C1 segment of cervical spinal cord (tissue), 14 donors: ENCODE measurements around the gene AMPD2.

ENCODE experiments used
- DNase-seq, 14 donors: peaks; one replicate each; lab custom pipeline; 2025; lab: John Stamatoyannopoulos, UW

Gene AMPD2

DNA sequence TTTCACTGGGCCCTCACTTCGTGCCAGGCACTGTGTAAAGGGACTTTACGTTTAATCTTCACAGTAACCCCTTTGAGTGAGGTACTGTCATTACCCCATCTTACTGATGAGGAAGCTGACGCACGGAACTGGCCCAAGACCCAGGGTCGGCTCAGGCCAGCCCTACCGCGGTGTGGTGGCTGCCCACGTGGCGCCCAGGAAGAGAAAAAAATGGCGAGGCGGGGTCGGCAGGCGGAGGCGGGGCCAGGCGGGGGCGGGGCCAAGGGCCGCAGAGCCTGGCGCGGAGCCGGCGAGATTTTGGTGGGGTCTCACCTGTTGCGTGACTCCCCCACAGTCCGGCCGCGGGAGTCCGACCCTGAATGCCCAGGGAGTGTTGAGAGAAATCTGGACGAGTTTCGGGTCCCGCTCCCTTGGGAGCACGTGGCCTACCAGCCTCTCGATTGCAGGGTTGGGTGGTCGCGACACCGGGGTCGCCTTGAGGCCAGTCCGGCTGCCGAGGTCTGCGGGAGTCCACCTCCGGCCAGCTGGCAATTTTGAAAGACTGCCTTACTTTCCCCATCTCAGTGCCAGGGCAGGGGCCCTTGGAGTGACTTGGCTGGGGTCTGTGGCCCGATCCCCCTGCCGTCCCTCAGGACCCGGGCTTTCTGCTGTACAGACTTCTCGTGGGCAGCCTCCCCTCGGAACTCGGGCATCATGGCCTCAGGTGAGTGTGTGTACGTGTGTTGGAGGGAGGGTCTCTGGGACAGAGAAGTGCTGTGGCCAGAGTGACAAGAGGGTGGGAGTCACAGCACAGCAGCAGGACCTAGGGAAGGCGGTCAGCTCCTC is at the start of gene AMPD2, which contains the start of gene GNAT2:
Gene AMPD2, plus strand, starts transcription at position 262 of the 825 bp plus-strand sequence. CDS start 1,339 bp downstream, outside the sequence.
Gene GNAT2, minus strand, starts transcription at position 41 of the 825 bp plus-strand sequence. CDS start 6,746 bp downstream, outside the sequence.
- DNase-seq = peak in 8 of 14 donors; percentile 15 to 69 (median 44)

DNA sequence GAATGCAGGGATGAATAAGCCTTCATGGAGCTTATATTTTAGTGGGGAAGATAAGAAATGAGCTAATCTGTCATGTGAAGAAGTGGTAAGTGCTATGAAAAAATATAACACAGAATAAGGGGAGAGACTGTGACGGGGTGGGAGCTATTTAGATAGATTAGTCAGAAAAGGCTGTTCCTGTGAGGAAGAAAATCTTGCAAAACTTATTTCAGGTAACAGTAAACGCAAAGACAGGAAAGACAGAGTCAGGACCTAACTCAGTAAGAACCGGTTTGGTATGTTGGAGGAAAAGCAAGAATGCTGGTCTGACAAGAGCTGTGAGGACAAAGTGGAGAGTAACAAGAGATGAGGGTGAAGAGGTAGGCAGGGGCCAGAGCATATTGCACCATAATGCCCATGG is 49.2 kb upstream of the AMPD2 start:
- no peak for DNase-seq

DNA sequence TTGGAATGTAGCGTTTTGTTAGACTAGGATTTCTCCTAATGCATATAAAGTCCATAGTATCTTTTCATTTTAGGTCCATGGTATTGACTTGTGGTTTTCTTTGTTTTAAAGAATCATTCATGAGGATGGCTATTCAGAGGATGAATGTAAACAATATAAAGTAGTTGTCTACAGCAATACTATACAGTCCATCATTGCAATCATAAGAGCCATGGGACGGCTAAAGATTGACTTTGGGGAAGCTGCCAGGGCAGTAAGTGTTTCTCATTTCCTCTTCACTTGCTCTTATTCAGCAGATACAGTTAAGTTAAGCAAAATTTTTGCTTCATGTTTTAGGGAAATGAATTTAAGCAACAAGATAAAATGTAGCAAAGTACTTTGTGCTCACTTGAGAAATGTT is 45.9 kb upstream of the AMPD2 start:
- no peak for DNase-seq

DNA sequence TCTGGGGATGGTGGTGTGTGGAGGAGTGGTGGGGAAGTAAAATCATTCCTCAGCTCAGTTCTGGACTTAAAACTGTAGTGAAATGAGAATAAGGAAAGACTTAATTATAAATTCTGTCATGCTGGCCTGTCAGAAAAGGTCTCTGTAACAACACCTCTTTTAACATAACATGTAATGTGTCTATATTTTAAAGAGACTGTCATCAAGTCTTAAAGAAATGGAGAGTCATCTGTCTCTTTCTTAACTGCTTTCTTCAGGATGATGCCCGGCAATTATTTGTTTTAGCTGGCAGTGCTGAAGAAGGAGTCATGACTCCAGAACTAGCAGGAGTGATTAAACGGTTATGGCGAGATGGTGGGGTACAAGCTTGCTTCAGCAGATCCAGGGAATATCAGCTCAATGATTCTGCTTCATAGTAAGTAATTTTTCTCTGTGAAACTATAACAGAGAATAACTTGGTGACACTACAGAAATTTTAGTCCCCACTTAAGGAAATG is 40.6 kb upstream of the AMPD2 start:
- DNase-seq = no peak

DNA sequence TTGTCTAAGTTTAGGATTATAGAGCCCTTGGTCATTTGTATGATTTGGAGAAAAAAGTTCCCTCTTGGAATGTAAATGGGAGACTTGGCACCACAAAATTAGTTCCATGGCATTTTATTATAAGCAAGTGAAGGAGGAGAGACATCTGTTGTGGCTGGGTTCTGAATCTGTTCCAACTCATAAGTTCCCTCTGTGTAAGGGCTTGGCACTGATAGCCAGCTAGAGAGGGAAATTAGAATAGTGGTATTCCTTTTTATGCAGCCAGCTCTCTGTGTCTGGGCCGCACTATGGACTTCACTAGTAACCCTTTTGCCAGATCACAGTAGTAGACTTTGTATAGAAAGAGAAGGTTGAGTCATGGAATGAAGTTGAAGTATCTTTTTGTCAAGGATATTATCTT is 40.1 kb upstream of the AMPD2 start:
- DNase-seq = peak in 1 of 14 donors; percentile 65

DNA sequence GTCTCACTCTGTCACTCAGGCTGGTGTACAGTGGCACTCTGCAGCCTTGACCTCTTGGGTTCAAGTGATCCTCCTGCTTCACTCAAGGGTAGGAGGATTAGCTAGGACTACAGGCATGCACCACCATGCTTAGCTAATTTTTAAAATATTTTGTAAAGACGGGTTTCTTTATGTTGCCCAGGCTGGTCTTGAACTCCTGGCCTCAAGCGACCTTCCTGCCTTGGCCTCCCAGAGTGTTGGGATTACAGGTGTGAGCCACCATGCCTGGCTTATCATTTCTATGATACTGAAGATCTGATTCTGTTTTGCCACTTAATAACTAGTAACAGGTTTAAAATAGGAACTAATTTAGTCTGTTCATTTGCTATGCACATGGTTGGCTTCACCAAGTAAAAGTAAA is 37.6 kb upstream of the AMPD2 start:
- DNase-seq = no peak

DNA sequence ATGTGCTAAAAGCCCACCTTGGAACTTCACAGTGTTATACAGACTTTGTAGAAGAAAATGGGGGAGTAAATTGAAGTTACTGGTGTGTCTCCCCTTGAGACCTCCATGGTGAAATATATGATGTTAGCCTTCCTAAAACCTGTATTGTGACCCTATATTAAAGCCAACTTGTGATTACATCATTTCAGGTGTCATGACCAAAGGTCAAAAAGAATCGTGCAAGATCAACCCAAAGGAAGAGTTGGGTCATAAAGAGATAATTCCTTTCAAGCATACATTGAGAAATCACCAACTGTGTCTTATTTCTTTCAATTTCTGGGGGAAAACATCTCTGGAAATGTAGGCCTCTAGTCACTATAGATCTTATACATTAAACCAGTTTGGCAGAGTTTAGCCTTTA is 34.9 kb upstream of the AMPD2 start:
- DNase-seq = no peak

DNA sequence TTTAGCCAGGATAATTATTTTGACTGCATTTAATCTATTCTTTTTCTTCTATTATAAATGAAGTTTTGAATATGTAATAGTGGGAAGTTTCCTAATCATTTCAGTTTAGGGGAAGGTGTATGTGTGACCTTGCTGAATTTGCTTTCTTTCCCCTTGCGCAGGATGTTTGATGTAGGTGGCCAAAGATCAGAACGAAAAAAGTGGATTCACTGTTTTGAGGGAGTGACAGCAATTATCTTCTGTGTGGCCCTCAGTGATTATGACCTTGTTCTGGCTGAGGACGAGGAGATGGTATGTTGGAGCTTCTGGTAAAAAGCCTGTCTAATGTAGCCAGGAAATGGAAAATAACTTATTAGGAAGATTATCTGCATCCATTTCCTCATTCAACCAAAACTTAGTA is 33.6 kb upstream of the AMPD2 start:
- no peak for DNase-seq

DNA sequence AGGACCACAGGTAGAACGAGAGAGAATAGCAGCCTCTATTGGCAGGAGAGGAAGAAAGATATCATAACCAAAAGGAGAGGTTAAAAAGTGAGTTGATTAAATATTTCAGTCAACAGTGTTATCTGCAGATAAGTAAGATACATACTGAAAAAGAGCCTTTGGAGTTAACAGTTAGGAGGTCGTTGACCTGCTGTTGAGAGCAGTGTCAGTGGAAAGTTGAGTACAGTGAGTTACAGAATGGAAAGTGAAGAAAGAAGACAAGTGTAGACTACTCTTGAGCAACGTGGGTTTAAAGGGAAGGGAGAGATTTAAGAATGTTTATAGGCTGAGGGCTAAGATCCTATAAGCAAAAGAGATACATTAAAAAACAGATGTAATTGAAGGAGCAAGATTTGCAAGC is 30.5 kb upstream of the AMPD2 start:
- DNase-seq = no peak

DNA sequence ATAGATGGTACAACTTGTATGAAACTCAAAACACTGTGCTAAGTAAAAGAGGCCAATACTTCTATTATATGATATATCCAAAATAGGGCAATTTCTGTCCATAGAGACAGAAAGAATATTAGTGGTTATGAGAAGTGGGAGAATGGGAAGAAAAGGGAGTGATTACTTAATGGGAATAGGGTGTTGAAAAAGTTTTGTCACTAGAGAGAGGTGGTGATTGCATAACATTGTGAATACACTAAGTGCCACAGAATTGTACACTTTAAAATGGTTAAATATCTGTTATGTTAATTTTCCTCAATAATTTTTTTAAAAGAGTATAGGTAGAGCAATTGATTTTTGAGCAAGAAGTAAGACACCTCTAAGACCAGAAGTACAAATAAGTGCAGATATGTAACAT is 30.0 kb upstream of the AMPD2 start:
- DNase-seq = no peak

DNA sequence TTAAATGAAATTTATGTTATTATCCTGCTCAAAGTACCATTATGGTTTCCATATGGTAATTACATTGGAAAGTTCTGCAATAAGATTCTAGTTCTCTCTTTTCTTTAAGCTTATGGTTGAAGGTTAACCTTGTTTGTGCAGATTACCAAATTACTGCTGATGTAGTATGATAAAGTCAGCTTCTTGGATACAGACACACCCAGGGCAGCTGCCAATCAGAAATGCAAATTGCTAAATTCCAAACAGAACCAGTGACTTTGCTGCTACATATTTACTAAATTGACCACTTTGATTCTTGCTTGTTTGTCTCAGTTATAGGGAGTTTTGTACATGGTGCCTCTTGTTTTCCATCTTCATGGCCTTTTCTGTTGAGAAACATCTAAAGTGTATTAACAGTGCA is 26.7 kb upstream of the AMPD2 start:
- DNase-seq = no peak

DNA sequence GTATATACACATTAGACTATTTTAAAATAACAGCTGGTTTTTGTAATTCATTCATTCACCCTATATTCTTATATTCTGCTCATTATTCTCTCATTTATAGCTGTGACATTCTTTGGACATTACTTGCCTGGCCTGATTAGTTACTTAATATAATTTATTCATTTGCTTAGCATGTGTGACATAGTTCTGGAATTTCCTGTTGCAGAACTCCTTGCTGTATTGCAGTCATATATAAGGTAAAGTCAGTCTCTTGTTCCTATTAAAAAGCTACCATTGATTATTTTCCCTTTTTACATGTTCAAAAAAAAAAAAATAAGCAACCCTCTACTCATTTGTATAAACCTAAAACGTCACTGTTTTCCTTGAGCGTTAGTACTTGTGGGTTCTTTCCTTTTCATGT is 24.1 kb upstream of the AMPD2 start:
- no peak for DNase-seq

DNA sequence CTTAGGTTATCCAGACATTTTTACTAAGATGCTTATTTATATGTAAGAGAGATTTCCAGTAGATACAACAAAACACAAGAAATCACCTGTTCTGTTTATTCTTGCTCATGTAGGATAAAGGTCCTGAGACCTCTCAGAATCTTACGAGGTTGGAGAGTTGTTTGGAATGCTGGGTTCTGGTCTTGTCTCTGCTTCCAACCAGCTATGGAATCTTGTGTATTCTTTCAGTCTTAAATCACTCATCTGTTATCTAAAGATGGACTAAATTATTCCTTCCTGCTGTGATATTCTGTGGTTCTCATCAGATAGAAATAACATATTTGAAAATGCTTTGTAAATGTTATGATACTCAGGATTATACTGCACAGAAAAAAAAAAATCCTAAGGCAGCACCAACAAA is 21.5 kb upstream of the AMPD2 start:
- no peak for DNase-seq

DNA sequence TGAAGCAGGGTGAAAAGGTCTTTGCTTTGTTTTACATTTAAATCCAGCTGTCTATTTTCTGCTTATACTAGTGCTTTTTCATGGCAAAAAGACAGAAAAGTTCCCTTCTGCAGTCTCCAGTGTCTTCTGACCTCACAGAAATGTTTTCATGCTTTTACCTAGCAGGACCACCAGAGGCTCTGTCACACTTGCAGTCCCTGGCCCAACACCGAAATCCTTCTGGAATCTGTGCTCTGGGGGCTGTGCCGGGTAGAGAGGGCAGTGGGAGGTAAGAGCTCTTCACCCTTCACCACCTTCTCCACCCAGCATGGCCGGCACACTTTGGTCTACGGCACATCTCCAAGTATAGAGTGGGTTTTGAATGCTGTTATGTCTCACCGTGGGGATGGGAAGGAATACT is 21.0 kb upstream of the AMPD2 start:
- no peak for DNase-seq

DNA sequence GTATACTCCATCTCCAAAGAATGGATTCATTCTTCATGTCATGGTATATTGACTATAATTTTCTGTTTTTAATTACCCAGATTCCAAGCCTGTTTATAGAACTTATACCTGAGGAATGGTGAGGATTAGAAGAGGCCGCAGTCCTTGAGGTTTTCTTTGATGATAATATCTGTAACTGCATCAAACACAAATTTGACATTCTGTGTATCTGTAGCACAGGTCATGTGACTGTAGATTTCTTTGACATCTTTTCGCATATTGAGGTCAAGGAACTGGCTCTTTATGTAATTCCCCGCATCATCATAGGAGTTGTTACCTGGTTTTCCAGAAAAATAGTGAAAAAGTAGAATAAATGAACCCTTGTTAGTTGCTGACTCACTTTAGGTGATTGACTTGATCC is 16.4 kb upstream of the AMPD2 start:
- DNase-seq = no peak

DNA sequence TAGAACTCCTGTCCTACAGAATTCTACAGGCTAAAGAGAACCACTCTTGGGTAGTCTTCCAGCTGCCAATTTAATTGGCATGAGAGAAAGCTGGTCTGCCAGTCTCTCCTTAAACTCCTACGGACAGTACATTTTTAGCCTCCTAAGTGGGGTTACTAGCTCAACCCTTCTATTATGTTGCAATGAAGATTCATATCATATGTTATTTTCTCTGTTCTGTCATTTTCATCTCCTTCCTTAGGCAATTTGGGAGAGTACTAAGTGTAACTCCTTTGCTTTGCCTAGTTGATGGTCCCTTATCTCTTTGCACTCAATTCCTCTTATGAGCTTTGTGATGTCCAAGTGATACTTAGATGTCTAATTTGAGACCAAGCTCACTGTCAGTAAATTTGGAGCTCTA is 14.3 kb upstream of the AMPD2 start:
- no peak for DNase-seq

DNA sequence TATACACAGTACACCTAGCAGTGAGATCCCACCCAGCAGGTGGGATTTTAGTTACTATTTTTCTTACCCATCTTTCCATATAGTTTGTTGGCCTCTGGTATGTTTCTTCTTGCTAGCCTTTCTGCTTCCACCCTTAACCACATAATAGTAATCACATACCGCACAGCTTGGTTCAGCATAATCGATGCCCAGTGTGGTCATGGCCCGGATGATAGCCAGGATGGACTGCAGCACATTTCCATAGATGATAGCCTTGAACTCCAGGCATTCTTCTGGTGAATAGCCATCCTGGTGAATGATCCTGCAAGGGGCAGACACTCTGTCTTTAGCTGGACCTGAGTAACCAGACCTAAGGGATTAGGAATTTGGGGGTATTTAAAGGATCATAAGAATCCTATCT is 9.8 kb upstream of the AMPD2 start:
- DNase-seq = no peak

DNA sequence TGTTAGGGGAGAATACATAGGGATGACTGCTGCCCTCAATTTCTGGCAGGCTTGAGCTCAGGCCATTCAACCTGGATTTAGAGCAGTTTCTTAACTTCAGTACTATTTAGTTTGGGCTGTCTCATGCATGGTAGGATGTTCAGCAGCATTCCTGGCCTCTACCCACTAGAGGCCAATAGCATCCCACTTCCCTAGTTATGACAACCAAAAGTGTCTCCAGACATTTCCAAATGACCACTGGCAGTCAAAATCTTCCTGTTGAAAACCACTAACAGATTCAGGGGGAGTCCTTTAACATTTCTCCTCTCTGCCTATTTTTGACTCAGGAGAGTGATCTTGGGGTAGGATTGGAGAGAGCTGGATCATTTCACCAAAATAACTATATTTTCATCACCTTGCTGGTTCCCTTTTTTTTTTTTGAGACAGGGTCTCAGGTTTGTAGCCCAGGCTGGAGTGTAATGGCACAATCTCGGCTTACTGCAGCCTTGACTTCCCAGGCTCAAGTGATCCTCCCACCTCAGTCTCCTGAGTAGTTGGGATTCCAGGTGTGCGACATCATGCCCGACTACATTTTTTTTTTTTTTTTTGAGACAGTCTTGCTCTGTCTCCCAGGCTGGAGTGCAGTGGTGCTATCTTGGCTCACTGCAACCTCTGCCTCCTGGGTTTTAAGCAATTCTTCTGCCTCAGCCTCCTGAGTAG is 8.9 kb upstream of the AMPD2 start:
- no peak for DNase-seq

DNA sequence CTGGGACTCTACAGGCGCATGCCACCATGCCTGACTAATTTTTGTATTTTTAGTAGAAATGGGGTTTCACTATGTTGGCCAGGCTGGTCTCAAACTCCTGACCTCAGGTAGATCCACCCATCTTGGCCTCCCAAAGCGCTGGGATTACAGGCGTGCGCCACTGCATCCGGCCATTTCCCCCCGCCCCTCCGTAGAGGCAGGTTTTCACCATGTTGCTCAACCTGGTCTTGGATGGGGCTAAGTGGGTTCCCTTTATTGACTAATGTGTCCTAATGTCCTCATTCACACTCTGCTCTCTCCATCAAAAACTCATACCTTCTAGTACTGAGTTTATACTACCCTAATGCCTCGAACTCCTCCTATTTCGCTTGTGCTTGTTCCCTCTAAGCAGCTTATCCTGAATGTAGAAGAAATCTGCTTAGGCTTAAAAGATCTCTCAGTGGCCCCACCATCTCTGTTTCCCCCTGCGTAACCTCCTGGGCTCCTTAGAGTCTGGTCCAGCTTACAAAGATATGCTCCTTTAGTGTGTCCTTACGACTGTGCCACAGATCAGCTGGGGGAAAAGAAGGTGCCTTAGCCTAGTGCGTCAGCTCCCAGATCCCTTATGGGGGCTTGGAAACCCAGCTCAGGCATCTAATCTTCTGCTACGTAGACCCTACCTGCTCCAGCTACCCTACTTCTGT is 8.2 kb upstream of the AMPD2 start:
- DNase-seq = no peak

DNA sequence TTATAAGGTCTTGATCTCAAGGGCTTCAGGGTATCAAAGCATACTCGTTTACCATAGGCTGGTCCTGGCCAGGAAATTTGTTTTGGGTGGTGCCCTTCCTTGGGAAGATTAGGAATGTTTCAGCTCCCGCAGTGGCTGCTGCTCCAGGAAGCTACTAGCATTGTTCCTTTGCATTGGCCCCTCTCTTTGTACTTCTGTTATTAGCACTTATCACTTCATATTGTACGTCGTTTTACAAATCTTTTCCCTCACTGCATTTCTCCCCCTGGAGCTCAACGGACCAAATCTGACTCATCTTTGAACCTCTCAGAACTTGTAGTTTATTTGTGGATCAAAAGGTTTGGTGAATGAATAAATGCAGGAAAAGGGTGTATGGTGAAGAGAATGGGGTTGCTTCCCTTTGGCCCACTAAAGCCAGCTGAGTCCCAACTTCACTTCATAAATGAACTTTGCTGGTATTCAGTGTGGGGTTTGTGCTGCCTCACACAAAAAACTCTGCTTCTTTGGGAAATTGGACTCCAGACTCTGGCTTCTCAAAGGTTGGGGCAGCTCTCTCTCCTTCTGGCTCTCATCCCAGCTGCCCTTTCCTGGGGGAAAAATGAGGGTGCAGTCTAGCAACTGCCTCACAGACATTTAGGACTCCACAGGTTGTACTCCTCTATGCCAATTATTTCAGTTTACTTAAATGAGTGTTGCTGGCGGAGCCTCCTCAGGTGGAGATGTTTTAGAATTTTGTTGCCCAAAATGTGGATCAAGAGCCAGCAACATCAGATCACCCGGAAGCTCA is 6.1 kb upstream of the AMPD2 start:
- no peak for DNase-seq

DNA sequence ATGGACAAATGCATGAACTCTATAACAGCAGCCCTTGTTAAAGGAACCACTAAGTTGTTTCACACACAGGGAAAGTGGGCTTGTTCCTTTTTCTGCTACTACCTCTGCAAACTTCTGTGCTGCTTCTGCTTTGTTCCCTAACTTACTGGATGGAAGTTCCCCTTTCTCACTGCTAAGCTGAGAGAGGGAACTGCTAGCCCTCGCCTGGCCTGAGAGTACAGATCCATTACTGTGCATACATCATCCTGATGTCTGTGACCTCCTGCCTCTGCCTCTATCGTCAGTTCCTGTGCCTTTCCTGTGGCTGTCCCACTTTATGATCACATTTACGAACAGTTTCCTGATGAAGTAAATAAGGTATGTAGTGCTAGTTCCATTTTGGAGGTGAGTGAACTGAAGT is 3.8 kb upstream of the AMPD2 start:
- peak in 1 of 14 donors; percentile 42 for DNase-seq
